GM12872 (cell line): ENCODE measurements around the gene CDH26.

Experiments used
- CTCF ChIP-seq: IDR thresholded peaks from 3 replicates; pipeline ENCODE4 v1.5.1; 2011; ENCODE audit warnings: low read depth, mild to moderate bottlenecking, low read length, moderate library complexity; ENCODE audit not compliant: insufficient read depth

CDH26 gene

GRCh38 chr20:60040471-60041162, 82.4 kb downstream of the CDH26 start:
- TF ChIP-seq CTCF = no peak

GRCh38 chr20:60043435-60043834, 85.2 kb downstream of the CDH26 start:
- no peak for TF ChIP-seq CTCF

GRCh38 chr20:60046011-60046413, 87.8 kb downstream of the CDH26 start:
- TF ChIP-seq CTCF = no peak

GRCh38 chr20:60046436-60046835, 88.2 kb downstream of the CDH26 start:
- no peak for TF ChIP-seq CTCF

- no peak for TF ChIP-seq CTCF
Measured at GRCh38 chr20:60046860-60047259, 88.6 kb downstream of the CDH26 start.

- TF ChIP-seq CTCF = no peak
Measured at GRCh38 chr20:60048634-60049521, 90.7 kb downstream of the CDH26 start.

GRCh38 chr20:60049601-60050000, 91.4 kb downstream of the CDH26 start:
- no peak for TF ChIP-seq CTCF
